ENCODE results near the gene RAPGEF1.

DNA sequence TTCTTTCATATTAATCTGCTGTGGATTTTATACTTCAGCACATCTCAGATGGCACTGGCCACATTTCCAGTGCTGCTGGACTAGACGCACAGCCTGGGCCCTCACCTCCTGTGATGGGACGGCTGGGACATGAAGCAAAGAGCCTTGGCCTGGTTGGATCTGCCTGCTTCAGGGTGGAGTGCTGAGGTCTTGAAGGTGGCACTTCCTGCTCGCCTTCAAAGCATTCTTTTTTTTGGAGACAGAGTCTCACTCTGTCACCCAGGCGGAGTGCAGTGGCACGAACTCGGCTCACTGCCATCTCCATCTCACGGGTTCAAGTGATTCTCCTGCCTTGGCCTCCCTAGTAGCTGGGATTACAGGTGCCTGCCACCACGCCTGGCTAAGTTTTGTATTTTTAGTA, 73.1 kb downstream of the RAPGEF1 start:
- TF ChIP-seq, protein P1, sequence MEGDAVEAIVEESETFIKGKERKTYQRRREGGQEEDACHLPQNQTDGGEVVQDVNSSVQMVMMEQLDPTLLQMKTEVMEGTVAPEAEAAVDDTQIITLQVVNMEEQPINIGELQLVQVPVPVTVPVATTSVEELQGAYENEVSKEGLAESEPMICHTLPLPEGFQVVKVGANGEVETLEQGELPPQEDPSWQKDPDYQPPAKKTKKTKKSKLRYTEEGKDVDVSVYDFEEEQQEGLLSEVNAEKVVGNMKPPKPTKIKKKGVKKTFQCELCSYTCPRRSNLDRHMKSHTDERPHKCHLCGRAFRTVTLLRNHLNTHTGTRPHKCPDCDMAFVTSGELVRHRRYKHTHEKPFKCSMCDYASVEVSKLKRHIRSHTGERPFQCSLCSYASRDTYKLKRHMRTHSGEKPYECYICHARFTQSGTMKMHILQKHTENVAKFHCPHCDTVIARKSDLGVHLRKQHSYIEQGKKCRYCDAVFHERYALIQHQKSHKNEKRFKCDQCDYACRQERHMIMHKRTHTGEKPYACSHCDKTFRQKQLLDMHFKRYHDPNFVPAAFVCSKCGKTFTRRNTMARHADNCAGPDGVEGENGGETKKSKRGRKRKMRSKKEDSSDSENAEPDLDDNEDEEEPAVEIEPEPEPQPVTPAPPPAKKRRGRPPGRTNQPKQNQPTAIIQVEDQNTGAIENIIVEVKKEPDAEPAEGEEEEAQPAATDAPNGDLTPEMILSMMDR (IDR thresholded peaks at IDR 0.05), result no peak
- TF ChIP-seq EZH2 (IDR thresholded peaks at IDR 0.05), result no peak
- TF ChIP-seq EZH2phosphoT487 (IDR thresholded peaks at IDR 0.05), result no peak
